HG03354 (cell line): ENCODE results near the gene DOCK11.

Source experiments
- ATAC-seq: cut with Tn5 transposase; IDR thresholded peaks from one replicate; pipeline ENCODE4 v1.9.1; 2021; ENCODE audit warnings: mild to moderate bottlenecking; ENCODE audit not compliant: unreplicated experiment, poor library complexity, severe bottlenecking

The DOCK11 gene

GRCh38 chrX:118525174-118525730 is 29.6 kb downstream of the DOCK11 start:
- no peak for ATAC-seq

GRCh38 chrX:118526149-118526548 is 30.5 kb downstream of the DOCK11 start:
- no peak for ATAC-seq

- peak; percentile 86 for ATAC-seq
These were observed 32.6 kb downstream of the DOCK11 start for GRCh38 chrX:118528071-118528737.

- no peak for ATAC-seq
These were observed 34.8 kb downstream of the DOCK11 start for GRCh38 chrX:118530219-118530911.

GRCh38 chrX:118534716-118535493 is 39.3 kb downstream of the DOCK11 start:
- ATAC-seq, result no peak

GRCh38 chrX:118536204-118536603 is 40.6 kb downstream of the DOCK11 start:
- peak; percentile 55 for ATAC-seq

- peak; percentile 81 for ATAC-seq
These were observed 41.3 kb downstream of the DOCK11 start for GRCh38 chrX:118536687-118537461.

GRCh38 chrX:118538386-118538785 is 42.8 kb downstream of the DOCK11 start:
- ATAC-seq, result no peak

GRCh38 chrX:118540342-118540741 is 44.7 kb downstream of the DOCK11 start:
- ATAC-seq, result no peak

- no peak for ATAC-seq
These were observed 45.9 kb downstream of the DOCK11 start for GRCh38 chrX:118541482-118541881.

GRCh38 chrX:118545510-118545909 is 49.9 kb downstream of the DOCK11 start:
- no peak for ATAC-seq

GRCh38 chrX:118548841-118549240 is 53.2 kb downstream of the DOCK11 start:
- no peak for ATAC-seq

- no peak for ATAC-seq
These were observed 55.2 kb downstream of the DOCK11 start for GRCh38 chrX:118550792-118551191.

- no peak for ATAC-seq
These were observed 55.8 kb downstream of the DOCK11 start for GRCh38 chrX:118551426-118551825.

GRCh38 chrX:118552121-118552900 is 56.7 kb downstream of the DOCK11 start:
- no peak for ATAC-seq

GRCh38 chrX:118553042-118553710 is 57.6 kb downstream of the DOCK11 start:
- ATAC-seq, result no peak

GRCh38 chrX:118554511-118554910 is 58.9 kb downstream of the DOCK11 start:
- ATAC-seq, result no peak

- no peak for ATAC-seq
These were observed 63.3 kb downstream of the DOCK11 start for GRCh38 chrX:118558926-118559325.
